A549 (cell line): ENCODE measurements around the gene REM2. TPM values are rescaled to one million over a fixed set of nuclear protein-coding genes. Genes with fewer than 3 reads are reported as not detected.

Experiments
- ATAC-seq, 2 experiments: fragments of 200-7000 bp in 1 of 2; fragments of >200 bp in 1 of 2; cut with Nextera tagmentation in 1 of 2; cut with Tn5 transposase in 1 of 2; 3 replicates each; pipeline versions ENCODE4 v1.8.0 to v1.9.1; 2018 to 2020; ENCODE audit warnings: mild to moderate bottlenecking in 1 of 2, moderate library complexity in 1 of 2
- CTCF ChIA-PET: fragments of 300-600 bp; sonication (Branson Sonifier 250); formaldehyde crosslinking; extraction: SDS; loops from one replicate; lab custom pipeline; 2021; ENCODE audit warnings: antibody characterized with exemption, inconsistent platforms; lab: Yijun Ruan, JAX
- POLR2A ChIA-PET: fragments of 350-600 bp; formaldehyde crosslinking; extraction: SDS; loops from one replicate; lab custom pipeline; 2021; ENCODE audit warnings: antibody characterized with exemption, inconsistent platforms; lab: Yijun Ruan, JAX
- DNase-seq, 2 experiments: peaks; one replicate each; pipeline versions ENCODE4 v3.0.0 to v3.0.0-alpha.2; 2011 to 2016; ENCODE audit warnings: low read depth in 1 of 2, low spot score in 1 of 2
- FAIRE-seq: peaks from 2 replicates; lab custom pipeline; 2011; peaks lifted over from hg19 to GRCh38; lab: Jason Lieb, UNC
- H3K27ac ChIP-seq, 2 experiments: fragments of >200 bp; sonication (Bioruptor Twin); formaldehyde crosslinking; 3 replicates each; pipeline ENCODE4 v1.5.1; 2016 to 2017
- H3K4me1 ChIP-seq: fragments of >200 bp; sonication (Bioruptor Twin); formaldehyde crosslinking; 3 replicates; pipeline ENCODE4 v1.6.1; 2016
- H3K4me2 ChIP-seq: fragments of >200 bp; sonication (Bioruptor Twin); formaldehyde crosslinking; 3 replicates; pipeline ENCODE4 v1.6.1; 2016
- H3K4me3 ChIP-seq: fragments of >200 bp; sonication (Bioruptor Twin); formaldehyde crosslinking; 3 replicates; pipeline ENCODE4 v1.5.1; 2016
- H3K9me3 ChIP-seq: fragments of >200 bp; sonication (Bioruptor Twin); formaldehyde crosslinking; 3 replicates; pipeline ENCODE4 v1.6.1; 2016
- CBX2 ChIP-seq: fragments of 200-600 bp; sonication (generic); IDR thresholded peaks from 2 replicates; pipeline ENCODE4 v1.6.1; 2016; ENCODE audit warnings: low read depth, mild to moderate bottlenecking, borderline replicate concordance
- CBX8 ChIP-seq: fragments of 200-600 bp; sonication (generic); IDR thresholded peaks from 2 replicates; pipeline ENCODE4 v1.6.1; 2016
- EP300 ChIP-seq, 2 experiments: fragments of >200 bp; sonication (Bioruptor Twin); formaldehyde crosslinking; IDR thresholded peaks; 2 replicates in 1 of 2; 3 replicates in 1 of 2; pipeline ENCODE4 v1.6.1; 2016 to 2017
- FOSB ChIP-seq: fragments of 250-450 bp; sonication (Bioruptor Pico); IDR thresholded peaks from 2 replicates; pipeline ENCODE4 v1.5.0; 2020; ENCODE audit warnings: mild to moderate bottlenecking, moderate library complexity
- HEYL ChIP-seq: fragments of 250-450 bp; sonication (Bioruptor Pico); IDR thresholded peaks from 2 replicates; pipeline ENCODE4 v1.8.0; 2021; ENCODE audit warnings: mild to moderate bottlenecking, moderate library complexity
- HOXA7 ChIP-seq: fragments of 250-450 bp; sonication (Bioruptor Pico); IDR thresholded peaks from 2 replicates; pipeline ENCODE4 v1.5.0; 2020; ENCODE audit warnings: mild to moderate bottlenecking, moderate library complexity
- JUNB ChIP-seq: fragments of >200 bp; sonication (Bioruptor Twin); formaldehyde crosslinking; IDR thresholded peaks from 2 replicates; pipeline ENCODE4 v1.6.1; 2016
- KDM5A ChIP-seq: fragments of 200-600 bp; sonication (generic); IDR thresholded peaks from 2 replicates; pipeline ENCODE4 v1.6.1; 2016; ENCODE audit warnings: antibody characterized with exemption, mild to moderate bottlenecking
- MAFK ChIP-seq: fragments of 450-650 bp; IDR thresholded peaks from 2 replicates; pipeline ENCODE4 v1.6.1; 2014; ENCODE audit not compliant: partially characterized antibody
- NFE2L2 ChIP-seq: fragments of 150-350 bp; conservative IDR thresholded peaks from 2 replicates; pipeline ENCODE4 v1.6.1; 2014; ENCODE audit warnings: low read length
- NPAS2 ChIP-seq: fragments of 250-450 bp; sonication (Bioruptor Pico); IDR thresholded peaks from 2 replicates; pipeline ENCODE4 v1.8.0; 2022; ENCODE audit warnings: mild to moderate bottlenecking, moderate library complexity, borderline replicate concordance
- NR3C1 ChIP-seq: fragments of >200 bp; sonication (Bioruptor Twin); formaldehyde crosslinking; IDR thresholded peaks from 3 replicates; pipeline ENCODE4 v1.6.1; 2017
- PHF8 ChIP-seq: fragments of 200-600 bp; sonication (generic); IDR thresholded peaks from 2 replicates; pipeline ENCODE4 v1.6.1; 2016; ENCODE audit warnings: low read depth, mild to moderate bottlenecking, antibody characterized with exemption, moderate library complexity, borderline replicate concordance
- POLR2AphosphoS2 ChIP-seq: conservative IDR thresholded peaks from 2 replicates; pipeline ENCODE4 v1.6.1; 2012; ENCODE audit warnings: low read length, improper control_type of control experiment, inconsistent platforms
- RFX5 ChIP-seq: fragments of 450-650 bp; IDR thresholded peaks from 2 replicates; pipeline ENCODE4 v1.7.1; 2014; ENCODE audit warnings: antibody characterized with exemption, mild to moderate bottlenecking, moderate library complexity
- RNF2 ChIP-seq: fragments of 200-600 bp; sonication (generic); IDR thresholded peaks from 2 replicates; pipeline ENCODE4 v1.6.1; 2016; ENCODE audit warnings: low read depth, mild to moderate bottlenecking, antibody characterized with exemption, moderate library complexity, borderline replicate concordance
- SREBF2 ChIP-seq: fragments of 450-650 bp; IDR thresholded peaks from 2 replicates; pipeline ENCODE4 v1.6.1; 2014; ENCODE audit warnings: mild to moderate bottlenecking, moderate library complexity
- ZC3H11A ChIP-seq: fragments of 450-650 bp; IDR thresholded peaks from 2 replicates; pipeline ENCODE4 v1.6.1; 2014; ENCODE audit warnings: antibody characterized with exemption, mild to moderate bottlenecking
- WGBS: methylation state at CpG from one replicate; pipeline ENCODE4 v1.1.6; 2017; ENCODE audit errors: missing lambda C conversion rate; 5-methylcytosine and 5-hydroxymethylcytosine counted together
- polyA plus RNA-seq, 4 experiments: library from polyadenylated mRNA; depleted of rRNA in 3 of 4; stranded (reverse); fragments of >200 nt; fragmentation: RNase III in 1 of 4; extraction: RNeasy Plus Mini Kit Qiagen cat#74134 plus additional on column Dnase treatment in 1 of 4; gene quantifications; 2 replicates in 3 of 4; 3 replicates in 1 of 4; pipeline ENCODE4 v1.2.3, GENCODE V29; 2011 to 2017
- TF ChIP-seq, protein P1 (sequence below): fragments of 200-600 bp; sonication (generic); IDR thresholded peaks from 2 replicates; pipeline ENCODE4 v1.6.1; 2016; ENCODE audit warnings: antibody characterized with exemption, mild to moderate bottlenecking, moderate library complexity
- TF ChIP-seq, protein P2 (sequence below): fragments of >200 bp; sonication (Bioruptor Twin); formaldehyde crosslinking; IDR thresholded peaks from 2 replicates; pipeline ENCODE4 v1.6.1; 2016
- TF ChIP-seq, protein P3 (sequence below): fragments of >200 bp; sonication (Bioruptor Twin); formaldehyde crosslinking; IDR thresholded peaks from 3 replicates; pipeline ENCODE4 v1.5.1; 2016
- TF ChIP-seq, protein P4 (sequence below): IDR thresholded peaks from 2 replicates; pipeline ENCODE4 v1.6.1; 2012; ENCODE audit warnings: low read depth, borderline replicate concordance
- TF ChIP-seq, protein P5 (sequence below): IDR thresholded peaks from 2 replicates; pipeline ENCODE4 v1.6.1; 2012

The REM2 gene
- polyA plus RNA-seq, 2 of the 4 experiments (the other 2 are of a cell fraction) = 0.23 to 0.31 TPM

DNA sequence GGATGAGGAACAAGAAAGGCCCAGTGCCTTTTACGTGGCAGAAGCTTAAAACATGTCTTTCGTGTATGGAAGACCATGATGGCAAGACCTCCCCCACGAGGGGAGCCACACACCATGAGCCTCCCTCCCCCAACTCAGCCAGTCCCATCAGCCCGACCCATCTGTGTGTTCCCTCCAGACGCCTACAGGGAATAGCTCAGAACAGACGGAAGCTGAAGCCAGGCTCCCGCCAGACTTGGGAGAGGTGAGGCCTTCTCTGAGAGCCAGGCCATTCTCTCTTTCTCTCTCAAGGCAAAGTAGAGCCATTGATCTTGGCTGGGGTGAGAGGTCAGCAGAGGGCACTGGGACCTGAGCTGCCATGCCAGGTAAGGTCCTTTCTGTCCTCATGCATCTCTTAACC lies 9.5 kb downstream of the REM2 start:
- POLR2A ChIA-PET = no interaction called here

DNA sequence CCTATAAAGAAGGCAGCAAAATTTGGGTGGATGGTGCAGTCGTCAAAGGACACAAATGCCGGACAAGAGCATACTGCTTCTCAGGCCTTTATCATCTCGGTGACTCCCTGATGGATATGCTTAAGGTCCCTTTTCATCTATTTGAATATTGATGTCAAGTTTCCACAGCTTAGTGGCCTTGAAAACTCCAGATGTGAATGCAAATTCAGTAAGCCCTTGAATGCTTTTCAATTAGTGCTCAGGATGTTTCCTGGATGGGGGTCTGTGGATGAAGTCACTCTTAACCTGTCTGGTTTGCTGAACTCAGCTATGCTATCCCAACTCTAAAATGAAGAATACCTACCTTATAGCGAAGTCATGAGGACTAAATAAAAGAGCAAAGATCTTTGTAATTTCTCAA lies 10.7 kb downstream of the REM2 start:
- Histone ChIP-seq H3K4me1 (peaks cover 14% of the 10 kb centered on the region), H3K4me2 (no peak overlapping the region), H3K9me3 (no peaks in the 10 kb centered on the region), H3K4me3 (no peak overlapping the region), H3K27ac (no peak overlapping the region)
- CTCF ChIA-PET = interaction anchor here (1.0 to 16.6 kb wide), 4 partner anchors 13 to 323 kb away, joined by 3 to 368 read pairs (median 6); partner anchors contain the start of genes LRP10 and REM2
- ATAC-seq (no peak), FAIRE-seq (no peak), DNase-seq (no peak)
- POLR2A ChIA-PET = no interaction called here
- WGBS = 80% methylated on average over 4 of the region's 4 CpGs
- TF ChIP-seq CBX2 (no peak), HEYL (CRISPR knock-in tag) (no peak), SREBF2 (no peak)

More for the DNA sequence above, 9.5 kb downstream of the REM2 start:
- ATAC-seq = no peak
- H3K9me3 ChIP-seq = no peaks in the 10 kb centered on the region
- no peak overlapping the region for H3K4me3 ChIP-seq
- TF ChIP-seq NR3C1 = no peak
- TF ChIP-seq RFX5 = no peak
- no peak for TF ChIP-seq JUNB
- TF ChIP-seq FOSB (CRISPR knock-in tag) = no peak
- H3K4me2 ChIP-seq = no peak overlapping the region
- H3K27ac ChIP-seq = no peak overlapping the region
- 87% methylated on average over 7 of the region's 7 CpGs for WGBS
- CTCF ChIA-PET = interaction anchor here (1.0 to 23.1 kb wide), 6 partner anchors 3 to 69 kb away, joined by 3 to 368 read pairs (median 6); partner anchors contain the start of genes LRP10 and REM2
- DNase-seq = no peak
- no peak for FAIRE-seq
- peaks cover 11% of the 10 kb centered on the region for H3K4me1 ChIP-seq

DNA sequence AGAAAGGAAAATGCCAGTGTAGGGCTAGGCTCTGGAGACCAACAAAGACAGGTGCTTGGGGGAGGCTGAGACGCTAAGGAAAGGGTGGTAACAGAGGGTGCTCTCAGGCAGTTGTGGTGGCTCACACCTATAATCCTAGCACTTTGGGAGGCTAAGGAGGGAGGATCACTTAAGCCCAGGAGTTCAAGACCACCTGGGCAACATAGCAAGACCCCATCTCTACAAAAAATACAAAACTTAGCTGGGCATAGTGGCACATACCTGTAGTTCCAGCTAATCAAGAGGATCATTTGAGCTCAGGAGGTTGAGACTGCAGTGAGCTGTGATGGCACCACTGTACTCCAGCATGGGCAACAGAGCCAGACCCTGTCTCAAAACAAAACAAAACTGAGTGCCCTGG lies 12.4 kb downstream of the REM2 start:
- no peak for TF ChIP-seq KDM5A
- no peak for TF ChIP-seq NPAS2 (CRISPR knock-in tag)
- no peak for TF ChIP-seq POLR2AphosphoS2
- TF ChIP-seq, protein P1, sequence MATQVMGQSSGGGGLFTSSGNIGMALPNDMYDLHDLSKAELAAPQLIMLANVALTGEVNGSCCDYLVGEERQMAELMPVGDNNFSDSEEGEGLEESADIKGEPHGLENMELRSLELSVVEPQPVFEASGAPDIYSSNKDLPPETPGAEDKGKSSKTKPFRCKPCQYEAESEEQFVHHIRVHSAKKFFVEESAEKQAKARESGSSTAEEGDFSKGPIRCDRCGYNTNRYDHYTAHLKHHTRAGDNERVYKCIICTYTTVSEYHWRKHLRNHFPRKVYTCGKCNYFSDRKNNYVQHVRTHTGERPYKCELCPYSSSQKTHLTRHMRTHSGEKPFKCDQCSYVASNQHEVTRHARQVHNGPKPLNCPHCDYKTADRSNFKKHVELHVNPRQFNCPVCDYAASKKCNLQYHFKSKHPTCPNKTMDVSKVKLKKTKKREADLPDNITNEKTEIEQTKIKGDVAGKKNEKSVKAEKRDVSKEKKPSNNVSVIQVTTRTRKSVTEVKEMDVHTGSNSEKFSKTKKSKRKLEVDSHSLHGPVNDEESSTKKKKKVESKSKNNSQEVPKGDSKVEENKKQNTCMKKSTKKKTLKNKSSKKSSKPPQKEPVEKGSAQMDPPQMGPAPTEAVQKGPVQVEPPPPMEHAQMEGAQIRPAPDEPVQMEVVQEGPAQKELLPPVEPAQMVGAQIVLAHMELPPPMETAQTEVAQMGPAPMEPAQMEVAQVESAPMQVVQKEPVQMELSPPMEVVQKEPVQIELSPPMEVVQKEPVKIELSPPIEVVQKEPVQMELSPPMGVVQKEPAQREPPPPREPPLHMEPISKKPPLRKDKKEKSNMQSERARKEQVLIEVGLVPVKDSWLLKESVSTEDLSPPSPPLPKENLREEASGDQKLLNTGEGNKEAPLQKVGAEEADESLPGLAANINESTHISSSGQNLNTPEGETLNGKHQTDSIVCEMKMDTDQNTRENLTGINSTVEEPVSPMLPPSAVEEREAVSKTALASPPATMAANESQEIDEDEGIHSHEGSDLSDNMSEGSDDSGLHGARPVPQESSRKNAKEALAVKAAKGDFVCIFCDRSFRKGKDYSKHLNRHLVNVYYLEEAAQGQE = no peak
- TF ChIP-seq, protein P2, sequence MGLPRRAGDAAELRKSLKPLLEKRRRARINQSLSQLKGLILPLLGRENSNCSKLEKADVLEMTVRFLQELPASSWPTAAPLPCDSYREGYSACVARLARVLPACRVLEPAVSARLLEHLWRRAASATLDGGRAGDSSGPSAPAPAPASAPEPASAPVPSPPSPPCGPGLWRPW = no peak
- no peak for TF ChIP-seq CBX2
- TF ChIP-seq, protein P3, sequence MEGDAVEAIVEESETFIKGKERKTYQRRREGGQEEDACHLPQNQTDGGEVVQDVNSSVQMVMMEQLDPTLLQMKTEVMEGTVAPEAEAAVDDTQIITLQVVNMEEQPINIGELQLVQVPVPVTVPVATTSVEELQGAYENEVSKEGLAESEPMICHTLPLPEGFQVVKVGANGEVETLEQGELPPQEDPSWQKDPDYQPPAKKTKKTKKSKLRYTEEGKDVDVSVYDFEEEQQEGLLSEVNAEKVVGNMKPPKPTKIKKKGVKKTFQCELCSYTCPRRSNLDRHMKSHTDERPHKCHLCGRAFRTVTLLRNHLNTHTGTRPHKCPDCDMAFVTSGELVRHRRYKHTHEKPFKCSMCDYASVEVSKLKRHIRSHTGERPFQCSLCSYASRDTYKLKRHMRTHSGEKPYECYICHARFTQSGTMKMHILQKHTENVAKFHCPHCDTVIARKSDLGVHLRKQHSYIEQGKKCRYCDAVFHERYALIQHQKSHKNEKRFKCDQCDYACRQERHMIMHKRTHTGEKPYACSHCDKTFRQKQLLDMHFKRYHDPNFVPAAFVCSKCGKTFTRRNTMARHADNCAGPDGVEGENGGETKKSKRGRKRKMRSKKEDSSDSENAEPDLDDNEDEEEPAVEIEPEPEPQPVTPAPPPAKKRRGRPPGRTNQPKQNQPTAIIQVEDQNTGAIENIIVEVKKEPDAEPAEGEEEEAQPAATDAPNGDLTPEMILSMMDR = no peak
- TF ChIP-seq EP300 (IDR thresholded peaks at IDR 0.05) = no peak
- no peak for TF ChIP-seq RNF2
- TF ChIP-seq ZC3H11A = no peak
- TF ChIP-seq NFE2L2 = no peak
- TF ChIP-seq, protein P4, sequence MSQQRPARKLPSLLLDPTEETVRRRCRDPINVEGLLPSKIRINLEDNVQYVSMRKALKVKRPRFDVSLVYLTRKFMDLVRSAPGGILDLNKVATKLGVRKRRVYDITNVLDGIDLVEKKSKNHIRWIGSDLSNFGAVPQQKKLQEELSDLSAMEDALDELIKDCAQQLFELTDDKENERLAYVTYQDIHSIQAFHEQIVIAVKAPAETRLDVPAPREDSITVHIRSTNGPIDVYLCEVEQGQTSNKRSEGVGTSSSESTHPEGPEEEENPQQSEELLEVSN = no peak
- no peak for TF ChIP-seq CBX8
- TF ChIP-seq HOXA7 (CRISPR knock-in tag) = no peak
- TF ChIP-seq MAFK = no peak
- no peak for TF ChIP-seq PHF8
- TF ChIP-seq, protein P5, sequence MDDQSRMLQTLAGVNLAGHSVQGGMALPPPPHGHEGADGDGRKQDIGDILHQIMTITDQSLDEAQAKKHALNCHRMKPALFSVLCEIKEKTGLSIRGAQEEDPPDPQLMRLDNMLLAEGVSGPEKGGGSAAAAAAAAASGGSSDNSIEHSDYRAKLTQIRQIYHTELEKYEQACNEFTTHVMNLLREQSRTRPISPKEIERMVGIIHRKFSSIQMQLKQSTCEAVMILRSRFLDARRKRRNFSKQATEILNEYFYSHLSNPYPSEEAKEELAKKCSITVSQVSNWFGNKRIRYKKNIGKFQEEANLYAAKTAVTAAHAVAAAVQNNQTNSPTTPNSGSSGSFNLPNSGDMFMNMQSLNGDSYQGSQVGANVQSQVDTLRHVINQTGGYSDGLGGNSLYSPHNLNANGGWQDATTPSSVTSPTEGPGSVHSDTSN = no peak
- H3K4me2 ChIP-seq = no peak overlapping the region
- no peak overlapping the region for H3K27ac ChIP-seq
- peaks cover 18% of the 10 kb centered on the region for H3K4me1 ChIP-seq
- ATAC-seq = no peak
- H3K9me3 ChIP-seq = no peaks in the 10 kb centered on the region
- ChIA-PET CTCF (interaction anchor here (1.3 to 16.6 kb wide), 6 partner anchors 14 to 339 kb away, joined by 4 to 368 read pairs (median 11); partner anchors contain the start of genes LRP10 and REM2), POLR2A (interaction anchor here (1.5 kb wide), 1 partner anchor 24 kb away, joined by 6 read pairs; the partner anchor contains the start of gene RBM23)
- 86% methylated on average over 1 of the region's 1 CpG for WGBS
- H3K4me3 ChIP-seq = no peak overlapping the region
- no peak for FAIRE-seq
- DNase-seq = no peak
